DOHH2 (cell line): Measurements from ENCODE around the gene NRF1.

Experiments used
- H3F3A ChIP-seq: fragments of 200-600 bp; sonication (generic), shearing (Covaris generic); 2 replicates; pipeline ENCODE4 v1.6.0; 2016; ENCODE audit warnings: antibody characterized with exemption, mild to moderate bottlenecking; ENCODE audit not compliant: control insufficient read depth, insufficient read depth
- H3K27ac ChIP-seq: fragments of 200-600 bp; sonication (generic); 2 replicates; pipeline ENCODE4 v1.5.1; 2014; ENCODE audit warnings: low read depth, mild to moderate bottlenecking, low read length, moderate library complexity
- H3K27me3 ChIP-seq: fragments of 200-600 bp; sonication (generic); 2 replicates; pipeline ENCODE4 v1.6.1; 2014; ENCODE audit warnings: mild to moderate bottlenecking, low read length, mixed read lengths; ENCODE audit not compliant: control insufficient read depth
- H3K36me3 ChIP-seq: fragments of 200-600 bp; sonication (generic); 2 replicates; pipeline ENCODE4 v1.6.1; 2014; ENCODE audit warnings: mild to moderate bottlenecking, low read length, moderate library complexity, mixed read lengths; ENCODE audit not compliant: control insufficient read depth
- H3K4me1 ChIP-seq: fragments of 200-600 bp; sonication (generic); 2 replicates; pipeline ENCODE4 v1.6.1; 2014; ENCODE audit warnings: mild to moderate bottlenecking, low read length, mixed read lengths; ENCODE audit not compliant: control insufficient read depth
- H3K4me2 ChIP-seq: fragments of 200-600 bp; sonication (generic); 2 replicates; pipeline ENCODE4 v1.6.0; 2014; ENCODE audit warnings: mild to moderate bottlenecking, low read length, moderate library complexity
- H3K4me3 ChIP-seq: fragments of 200-600 bp; sonication (generic); 2 replicates; pipeline ENCODE4 v1.5.1; 2014; ENCODE audit warnings: mild to moderate bottlenecking, low read length, mixed read lengths
- H3K79me2 ChIP-seq: fragments of 200-600 bp; sonication (generic); 2 replicates; pipeline ENCODE4 v1.6.1; 2014; ENCODE audit warnings: mild to moderate bottlenecking, low read length, mixed read lengths; ENCODE audit not compliant: control insufficient read depth
- H3K9me2 ChIP-seq: fragments of 200-600 bp; sonication (generic); replicated peaks from 2 replicates; pipeline ENCODE4 v1.6.1; 2014; ENCODE audit warnings: mild to moderate bottlenecking, low read length, mixed read lengths; ENCODE audit not compliant: control insufficient read depth
- H3K9me3 ChIP-seq: fragments of 200-600 bp; sonication (generic); 2 replicates; pipeline ENCODE4 v1.6.1; 2014; ENCODE audit warnings: antibody characterized with exemption, low read length, mixed read lengths; ENCODE audit not compliant: control insufficient read depth, insufficient read depth
- H4K20me1 ChIP-seq: fragments of 200-600 bp; sonication (generic); 2 replicates; pipeline ENCODE4 v1.6.0; 2014; ENCODE audit warnings: low read depth, mild to moderate bottlenecking, antibody characterized with exemption, low read length, moderate library complexity; ENCODE audit not compliant: control insufficient read depth, insufficient read depth
- CTCF ChIP-seq: fragments of 200-600 bp; sonication (generic); IDR thresholded peaks from one replicate; pipeline ENCODE4 v1.5.1; 2014; ENCODE audit warnings: antibody characterized with exemption, mild to moderate bottlenecking, low read depth, low read length; ENCODE audit not compliant: poor library complexity, severe bottlenecking
- EZH2phosphoT487 ChIP-seq: fragments of 200-600 bp; sonication (generic); IDR thresholded peaks from 2 replicates; pipeline ENCODE4 v1.6.1; 2017; ENCODE audit warnings: borderline replicate concordance, mild to moderate bottlenecking, antibody characterized with exemption, low read length, moderate library complexity, mixed read lengths

Gene NRF1

GRCh38 chr7:129774871-129775694 lies 163.6 kb downstream of the NRF1 start:
- Histone ChIP-seq H3K27ac (no peak overlapping the region), H3K9me3 (no peaks in the 10 kb centered on the region), H3K4me1 (peaks cover 12% of the 10 kb centered on the region), H3K27me3 (peaks cover 52% of the 10 kb centered on the region), H3K9me2 (no peaks in the 10 kb centered on the region), H3F3A (no peaks in the 10 kb centered on the region), H3K4me3 (no peak overlapping the region), H3K36me3 (no peaks in the 10 kb centered on the region), H3K4me2 (no peak overlapping the region), H3K79me2 (no peaks in the 10 kb centered on the region), H4K20me1 (peaks cover 14% of the 10 kb centered on the region)
- TF ChIP-seq EZH2phosphoT487: no peak

- H3K4me1 ChIP-seq: peaks cover 18% of the 10 kb centered on the region
- peaks cover 11% of the 10 kb centered on the region for H4K20me1 ChIP-seq
- H3K9me2 ChIP-seq: no peaks in the 10 kb centered on the region
- no peak overlapping the region for H3K27ac ChIP-seq
- no peak overlapping the region for H3K4me2 ChIP-seq
- H3K79me2 ChIP-seq: no peaks in the 10 kb centered on the region
- no peak overlapping the region for H3K4me3 ChIP-seq
- peaks cover 57% of the 10 kb centered on the region for H3K27me3 ChIP-seq
- H3K36me3 ChIP-seq: no peaks in the 10 kb centered on the region
- no peak for TF ChIP-seq EZH2phosphoT487
- TF ChIP-seq CTCF: no peak
- no peaks in the 10 kb centered on the region for H3F3A ChIP-seq
- H3K9me3 ChIP-seq: no peaks in the 10 kb centered on the region
Observed at GRCh38 chr7:129775695-129776361, 164.3 kb downstream of the NRF1 start.

GRCh38 chr7:129776362-129776722 lies 164.8 kb downstream of the NRF1 start:
- Histone ChIP-seq H3K4me2 (no peak overlapping the region), H3F3A (no peaks in the 10 kb centered on the region), H3K9me3 (no peaks in the 10 kb centered on the region), H3K79me2 (no peaks in the 10 kb centered on the region), H3K4me1 (peaks cover 23% of the 10 kb centered on the region), H3K36me3 (no peaks in the 10 kb centered on the region), H3K27me3 (peaks cover 58% of the 10 kb centered on the region), H3K4me3 (no peak overlapping the region), H3K27ac (no peak overlapping the region), H3K9me2 (no peaks in the 10 kb centered on the region), H4K20me1 (peaks cover 9% of the 10 kb centered on the region)
- no peak for TF ChIP-seq EZH2phosphoT487

- Histone ChIP-seq H3K36me3 (no peaks in the 10 kb centered on the region), H3K9me3 (no peaks in the 10 kb centered on the region), H3K79me2 (no peaks in the 10 kb centered on the region), H3F3A (no peaks in the 10 kb centered on the region), H4K20me1 (peaks cover 14% of the 10 kb centered on the region), H3K27ac (no peak overlapping the region), H3K9me2 (no peaks in the 10 kb centered on the region), H3K27me3 (peaks cover 68% of the 10 kb centered on the region), H3K4me2 (no peak overlapping the region), H3K4me3 (no peak overlapping the region), H3K4me1 (peaks cover 28% of the 10 kb centered on the region)
- no peak for TF ChIP-seq EZH2phosphoT487
- no peak for TF ChIP-seq CTCF
Observed at GRCh38 chr7:129777195-129777844, 165.8 kb downstream of the NRF1 start.
